Endothelial cell of umbilical vein (primary cell): Measurements from ENCODE around the gene TMEM214. TPM values are rescaled to one million over a fixed set of nuclear protein-coding genes. Genes with fewer than 3 reads are reported as not detected.

Experiments
- BruUV-seq: library from RNA; stranded (reverse); fragments of 400-500 nt; replicated peaks from 2 replicates; lab custom pipeline; 2021; lab: Mats Ljungman, UMichigan
- CTCF ChIA-PET: fragments of 300-600, 350-600 bp; sonication (Branson Sonifier 250); formaldehyde crosslinking; loops from one replicate; lab custom pipeline; 2021; ENCODE audit warnings: antibody characterized with exemption, inconsistent platforms; lab: Charles Lee
- POLR2A ChIA-PET: fragments of 300-600, 350-600 bp; sonication (Branson Sonifier 250); formaldehyde crosslinking; loops from one replicate; lab custom pipeline; 2021; ENCODE audit warnings: antibody characterized with exemption, inconsistent platforms; lab: Charles Lee
- DNase-seq: peaks from one replicate; pipeline ENCODE4 v3.0.0-alpha.2; 2011; ENCODE audit warnings: low read depth, low spot score
- FAIRE-seq: peaks from 2 replicates; lab custom pipeline; 2011; peaks lifted over from hg19 to GRCh38; lab: Jason Lieb, UNC
- H2AFZ ChIP-seq: 2 replicates; pipeline ENCODE4 v1.6.0; 2012; ENCODE audit warnings: low read depth, low read length, control low read depth, inconsistent platforms
- H3K27ac ChIP-seq: 2 replicates; pipeline ENCODE4 v1.5.1; 2011; ENCODE audit warnings: low read depth, mild to moderate bottlenecking, control low read depth, low read length, moderate library complexity; ENCODE audit not compliant: insufficient read depth
- H3K27me3 ChIP-seq, 2 experiments: 2 replicates each; pipeline versions ENCODE4 v1.6.0 to v1.6.1; 2011; ENCODE audit warnings: low read length in 2 of 2, mixed read lengths in 1 of 2; ENCODE audit not compliant: control insufficient read depth in 2 of 2, insufficient read depth in 2 of 2
- H3K36me3 ChIP-seq, 2 experiments: 2 replicates in 1 of 2; 3 replicates in 1 of 2; pipeline ENCODE4 v1.5.1; 2011; ENCODE audit warnings: low read length in 2 of 2, mild to moderate bottlenecking in 1 of 2, moderate library complexity in 1 of 2; ENCODE audit not compliant: control insufficient read depth in 2 of 2, insufficient read depth in 2 of 2; ENCODE audit errors: extremely low read depth in 1 of 2
- H3K4me1 ChIP-seq: 3 replicates; pipeline ENCODE4 v1.5.1; 2011; ENCODE audit warnings: mild to moderate bottlenecking, low read length; ENCODE audit not compliant: control insufficient read depth, insufficient read depth; ENCODE audit errors: extremely low read depth
- H3K4me2 ChIP-seq: 2 replicates; pipeline ENCODE4 v1.6.1; 2011; ENCODE audit warnings: low read length, control low read depth, mixed read lengths; ENCODE audit not compliant: insufficient read depth
- H3K4me3 ChIP-seq, 3 experiments: fragments of 200-600 bp in 1 of 3; sonication (generic), shearing (Covaris generic) in 1 of 3; replicated peaks in 1 of 3; 2 replicates each; pipeline ENCODE4 v1.5.1; 2011 to 2016; ENCODE audit warnings: control low read depth in 3 of 3, low read length in 3 of 3, mild to moderate bottlenecking in 2 of 3, inconsistent platforms in 1 of 3, low read depth in 1 of 3, moderate library complexity in 1 of 3; ENCODE audit not compliant: insufficient read depth in 1 of 3
- H3K79me2 ChIP-seq: 2 replicates; pipeline ENCODE4 v1.6.0; 2012; ENCODE audit warnings: low read length, inconsistent platforms; ENCODE audit not compliant: control insufficient read depth, insufficient read depth
- H3K9ac ChIP-seq: replicated peaks from 2 replicates; pipeline ENCODE3; 2011; ENCODE audit warnings: low read length, control low read depth; ENCODE audit not compliant: insufficient read depth; ENCODE audit errors: extremely low read depth
- H3K9me1 ChIP-seq: replicated peaks from 3 replicates; pipeline ENCODE4 v1.6.0; 2011; ENCODE audit warnings: mild to moderate bottlenecking, low read length; ENCODE audit not compliant: control insufficient read depth, insufficient read depth; ENCODE audit errors: extremely low read depth
- H3K9me3 ChIP-seq: replicated peaks from 2 replicates; pipeline ENCODE4 v1.5.1; 2012; ENCODE audit warnings: low read length, inconsistent platforms; ENCODE audit not compliant: control insufficient read depth, insufficient read depth
- H4K20me1 ChIP-seq: replicated peaks from 2 replicates; pipeline ENCODE3; 2011; ENCODE audit warnings: mild to moderate bottlenecking, low read length; ENCODE audit not compliant: control insufficient read depth, insufficient read depth; ENCODE audit errors: extremely low read depth
- CTCF ChIP-seq, 2 donors: IDR thresholded peaks; 1 replicate in 1 of 2; 2 replicates in 1 of 2; pipeline ENCODE4 v1.5.1; 2011; ENCODE audit warnings: low read length in 2 of 2, mild to moderate bottlenecking in 2 of 2, moderate library complexity in 2 of 2, control low read depth in 1 of 2, inconsistent platforms in 1 of 2, low read depth in 1 of 2; ENCODE audit not compliant: insufficient read depth in 1 of 2; ENCODE audit errors: extremely low read depth in 1 of 2
- EZH2 ChIP-seq: IDR thresholded peaks from 2 replicates; pipeline ENCODE4 v1.6.1; 2012; ENCODE audit warnings: borderline replicate concordance, low read depth, mild to moderate bottlenecking, moderate library complexity, low read length, inconsistent platforms; ENCODE audit not compliant: severe bottlenecking
- GATA2 ChIP-seq: IDR thresholded peaks from 2 replicates; pipeline ENCODE4 v1.7.0; 2011; ENCODE audit warnings: low read depth, mild to moderate bottlenecking, moderate library complexity, mixed read lengths, low read length; ENCODE audit not compliant: insufficient read length, insufficient read depth
- JUN ChIP-seq: IDR thresholded peaks from 2 replicates; pipeline ENCODE4 v1.6.1; 2011; ENCODE audit warnings: borderline replicate concordance, low read depth; ENCODE audit not compliant: insufficient read length, insufficient read depth
- MAX ChIP-seq: IDR thresholded peaks from 2 replicates; pipeline ENCODE4 v1.6.1; 2011; ENCODE audit not compliant: insufficient read depth, insufficient read length
- MYC ChIP-seq: IDR thresholded peaks from one replicate; pipeline ENCODE4 v1.6.1; 2011; ENCODE audit warnings: mild to moderate bottlenecking, low read depth, low read length
- POLR2A ChIP-seq: IDR thresholded peaks from 2 replicates; pipeline ENCODE4 v1.6.1; 2012; ENCODE audit warnings: low read depth, mild to moderate bottlenecking, control low read depth, low read length
- POLR2AphosphoS5 ChIP-seq: IDR thresholded peaks from 2 replicates; pipeline ENCODE4 v1.6.1; 2012; ENCODE audit warnings: low read depth, mild to moderate bottlenecking, control low read depth, low read length, moderate library complexity; ENCODE audit not compliant: insufficient read depth
- dilution Hi-C: fragments of 300-500 bp; cut with MboI; formaldehyde crosslinking; loops from one replicate; pipeline ENCODE4 v1.15.0; 2019; ENCODE audit warnings: low sequenced_read_pairs; ENCODE audit not compliant: extremely low pct_ligation_motif_present
- intact Hi-C: fragments of 100-400 bp; cut with micrococcal nuclease; formaldehyde crosslinking; loops from one replicate; pipeline ENCODE4 v1.10.0; 2022
- polyA plus RNA-seq, 4 experiments: library from polyadenylated mRNA; depleted of rRNA in 3 of 4; stranded (reverse) in 3 of 4; unstranded in 1 of 4; fragments of >200 nt; gene quantifications; 2 replicates each; pipeline versions ENCODE4 v1.2.1 to v1.2.3, GENCODE V29; 2011 to 2012; ENCODE audit warnings: missing spikeins in 1 of 4
- total RNA-seq: library from RNA; stranded (reverse); gene quantifications from 2 replicates; pipeline ENCODE4 v1.2.3, GENCODE V29; 2021

TMEM214 gene
- total and polyA plus RNA-seq, 2 donors (not counting 3 experiments of a cell fraction or from before 2014, with no cell fraction given) = 109 to 163 TPM

- intact Hi-C loops (loop anchor here (1.0 to 2.0 kb wide), 2 partner anchors 38 to 53 kb away; partner anchors contain the start of genes KHK and OST4), dilution Hi-C loops (no loop called here)
- DNase-seq (peak; percentile 36), FAIRE-seq (peak; percentile 72)
- POLR2A ChIA-PET = interaction anchor here (1.1 to 1.6 kb wide), 2 partner anchors 12 to 72 kb away, joined by 4 read pairs; no protein-coding TSS in a partner anchor
- H3K9me1 ChIP-seq = no peaks in the 10 kb centered on the region
- H3K9ac ChIP-seq = peak overlapping the region; percentile 90
- H3K4me2 ChIP-seq = peak overlapping the region; percentile 58
- H4K20me1 ChIP-seq = no peaks in the 10 kb centered on the region
- H3K9me3 ChIP-seq = no peaks in the 10 kb centered on the region
- TF ChIP-seq EZH2 (no peak), MAX (no peak), JUN (no peak), POLR2A (no peak), MYC (no peak), POLR2AphosphoS5 (no peak), CTCF (IDR thresholded peaks at IDR 0.05; ENCODE audit: extremely low read depth in 1 of 2, insufficient read depth in 1 of 2, low read depth in 1 of 2, low read length in 2 of 2) (no peak), GATA2 (no peak)
- H3K27me3 ChIP-seq = no peaks in the 10 kb centered on the region
- CTCF ChIA-PET = interaction anchor here (0.5 to 7.0 kb wide), 7 partner anchors 15 to 72 kb away, joined by 3 to 30 read pairs (median 3); partner anchors contain the start of gene AGBL5
- peak overlapping the region; percentile 76 to 91 (median 79) for H3K4me3 ChIP-seq
- peaks cover 15 to 35% of the 10 kb centered on the region in 2 experiments for H3K36me3 ChIP-seq
- H2AFZ ChIP-seq = peak overlapping the region; percentile 71
- peaks cover 25% of the 10 kb centered on the region for H3K79me2 ChIP-seq
- peak overlapping the region; percentile 58 for H3K27ac ChIP-seq
- peaks cover 13% of the 10 kb centered on the region for H3K4me1 ChIP-seq
- TSS peak; percentile 48 for BruUV-seq
Measured at GRCh38 chr2:27033253-27033852, 588 bp downstream of the TMEM214 start.
